NCI-H2107 (cell line): ENCODE data around the gene TFF2.
A peak's percentile ranks its signal among the peaks of the same experiment; 100 is the strongest.

Experiments used
- DNase-seq: peaks from one replicate; lab custom pipeline; 2025; lab: John Stamatoyannopoulos, UW

TFF2 gene

DNA sequence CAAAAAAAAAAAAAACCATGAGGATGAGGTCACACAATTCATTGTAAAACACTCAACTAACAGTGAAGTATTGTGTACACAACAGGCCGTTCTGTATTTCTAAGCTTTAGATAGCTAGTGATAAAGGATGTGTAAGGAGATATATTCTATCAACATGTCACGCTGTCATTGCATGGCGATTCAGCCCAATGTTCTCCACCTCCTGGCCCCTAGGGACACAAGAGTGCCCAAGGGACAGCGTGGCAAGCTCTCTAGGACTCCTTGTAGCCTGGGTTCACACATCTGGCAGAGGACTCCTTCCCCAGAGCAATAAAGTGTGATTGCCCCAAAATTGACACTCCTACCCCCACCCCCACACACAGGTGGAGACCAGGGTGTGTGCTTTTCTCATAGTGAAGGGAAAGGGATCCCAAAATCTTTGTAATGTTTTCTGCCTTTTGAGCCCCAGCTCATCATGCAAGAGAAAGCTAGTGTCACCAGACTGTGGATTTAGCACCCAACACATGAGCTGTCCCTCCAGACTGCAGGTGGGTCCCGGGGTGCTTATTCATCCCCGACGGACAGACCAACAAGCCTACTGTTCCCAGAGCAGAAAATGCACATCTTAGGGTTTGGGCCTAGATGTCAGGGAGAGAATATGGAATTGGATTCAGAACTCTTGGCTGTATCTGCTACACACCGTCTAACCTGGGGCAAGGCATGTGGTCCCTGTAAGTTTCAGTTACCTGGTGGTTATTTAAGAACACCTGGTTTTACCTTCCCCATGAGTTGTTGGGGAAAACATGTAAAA is 33.6 kb upstream of the TFF2 start:
- peak; percentile 49 for DNase-seq

DNA sequence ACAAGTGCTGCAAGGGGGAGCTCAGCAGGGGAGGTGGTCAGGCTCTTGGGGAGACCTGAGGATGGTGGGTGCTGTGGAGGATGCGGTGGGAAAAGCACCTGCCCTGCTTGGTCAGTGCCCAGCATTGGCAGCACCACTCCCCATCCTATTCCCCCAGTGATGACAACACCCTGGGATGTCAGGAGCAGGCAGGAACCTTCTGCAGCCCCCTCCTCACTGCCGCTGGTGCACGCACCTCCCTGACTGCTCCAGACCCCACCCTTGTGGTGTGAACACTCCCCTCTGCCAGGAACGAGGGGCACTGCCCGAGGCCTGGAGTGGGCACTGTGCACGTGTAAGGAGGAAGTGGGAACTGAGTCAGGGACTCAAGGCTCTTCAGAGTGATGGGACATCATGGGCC is 32.5 kb upstream of the TFF2 start:
- DNase-seq: no peak

DNA sequence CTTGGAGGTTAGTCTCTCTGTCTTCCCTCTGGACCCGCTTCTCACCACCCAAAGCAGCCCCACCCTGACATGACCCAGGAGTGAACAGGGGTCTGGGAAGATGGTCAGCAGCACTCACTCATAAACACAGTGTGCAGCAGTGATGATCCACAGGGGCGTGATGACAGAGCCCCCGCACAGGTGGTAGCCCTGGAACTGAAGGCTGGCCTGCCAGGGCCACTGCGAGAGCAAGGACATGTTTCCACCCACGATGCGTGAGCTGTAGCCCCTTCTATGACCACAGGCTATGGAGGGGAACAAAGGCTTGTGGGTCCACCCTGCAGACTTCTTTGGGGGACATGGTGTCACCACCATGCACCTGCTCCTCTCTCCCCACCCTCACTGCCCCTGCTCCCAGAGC is 32.1 kb upstream of the TFF2 start:
- DNase-seq: no peak

DNA sequence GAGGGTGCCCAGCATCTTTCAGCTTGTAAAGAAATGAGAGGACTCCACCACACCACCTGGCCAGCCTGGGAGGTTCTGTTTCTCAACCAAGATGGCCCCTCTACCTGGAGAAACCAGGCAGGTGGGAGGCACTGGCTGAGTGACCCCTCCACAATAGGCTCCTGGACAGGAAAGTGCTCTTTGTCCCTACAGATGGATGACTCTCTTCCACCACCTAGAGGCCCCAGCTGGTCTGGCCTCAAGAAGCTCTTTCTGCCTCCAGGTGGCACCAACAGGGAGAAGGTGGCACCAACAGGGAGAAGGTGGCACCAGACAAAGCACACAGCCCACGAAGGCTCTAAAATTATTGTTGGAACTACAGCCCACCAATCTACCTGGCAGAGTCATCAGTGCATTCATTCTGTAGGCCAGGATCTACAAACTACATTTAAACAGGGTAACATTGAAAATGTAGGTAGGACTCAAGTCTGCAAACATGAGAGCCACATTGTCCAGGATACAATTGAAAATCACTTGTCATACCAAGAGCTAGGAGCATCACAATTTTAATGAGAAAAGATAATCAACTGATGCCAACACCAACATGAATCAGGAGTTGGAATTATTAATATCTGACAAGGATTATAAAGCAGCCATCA is 30.7 kb upstream of the TFF2 start:
- DNase-seq: peak; percentile 50

DNA sequence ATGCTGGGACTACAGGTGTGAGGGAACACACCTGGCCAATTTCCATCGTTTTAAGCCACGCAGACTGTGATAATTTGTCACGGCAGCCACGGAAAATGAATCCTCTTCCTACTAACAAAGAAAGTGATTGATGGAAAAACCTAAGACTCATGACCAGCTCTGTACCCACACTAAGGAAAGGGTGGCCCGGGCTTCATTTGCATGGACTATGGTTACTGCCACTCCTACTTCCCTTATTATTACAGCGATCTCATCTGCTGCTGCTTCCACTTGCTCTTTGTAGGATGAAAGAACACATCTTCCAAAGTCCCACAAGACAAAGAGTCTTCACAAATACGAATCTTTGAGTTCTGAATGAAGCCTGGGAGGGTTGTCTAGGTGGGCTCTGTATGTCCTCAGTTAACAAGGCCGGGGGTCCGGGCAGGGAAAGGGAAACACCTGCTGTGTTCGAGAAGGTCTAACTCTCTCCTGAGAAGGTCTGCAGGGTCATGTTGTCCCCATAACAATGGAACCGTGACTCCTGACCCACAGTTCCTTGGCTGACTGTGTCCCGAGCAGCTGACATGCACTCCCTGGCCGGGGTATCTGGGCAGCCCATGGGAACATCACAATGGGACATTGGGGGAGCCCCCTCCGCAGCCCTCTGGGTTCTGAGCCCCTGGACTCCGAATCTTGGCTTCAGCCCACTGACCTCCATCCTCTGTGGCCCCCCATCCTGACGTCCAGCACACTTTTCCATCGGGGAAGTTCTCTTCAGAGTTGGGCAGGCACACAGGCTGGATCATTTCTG is 28.8 kb upstream of the TFF2 start:
- no peak for DNase-seq

DNA sequence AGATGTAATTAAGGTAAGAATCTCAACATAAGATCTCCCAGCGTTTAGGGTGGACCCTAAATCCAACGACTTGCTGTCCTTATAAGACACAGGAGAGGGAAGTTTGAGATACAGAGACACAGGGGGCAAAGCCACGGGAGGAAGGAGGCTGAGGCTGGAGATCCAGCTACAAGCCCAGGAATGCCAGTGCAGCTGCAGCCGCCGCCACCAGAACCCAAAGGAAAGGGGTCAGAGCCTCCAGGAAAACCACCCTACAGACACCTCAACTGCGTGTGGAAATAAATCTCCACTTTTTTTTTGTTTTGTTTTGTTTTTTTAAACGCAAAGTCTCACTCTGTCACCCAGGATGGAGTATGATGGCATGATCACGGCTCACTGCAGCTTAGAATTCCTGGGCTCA is 27.6 kb upstream of the TFF2 start:
- no peak for DNase-seq

DNA sequence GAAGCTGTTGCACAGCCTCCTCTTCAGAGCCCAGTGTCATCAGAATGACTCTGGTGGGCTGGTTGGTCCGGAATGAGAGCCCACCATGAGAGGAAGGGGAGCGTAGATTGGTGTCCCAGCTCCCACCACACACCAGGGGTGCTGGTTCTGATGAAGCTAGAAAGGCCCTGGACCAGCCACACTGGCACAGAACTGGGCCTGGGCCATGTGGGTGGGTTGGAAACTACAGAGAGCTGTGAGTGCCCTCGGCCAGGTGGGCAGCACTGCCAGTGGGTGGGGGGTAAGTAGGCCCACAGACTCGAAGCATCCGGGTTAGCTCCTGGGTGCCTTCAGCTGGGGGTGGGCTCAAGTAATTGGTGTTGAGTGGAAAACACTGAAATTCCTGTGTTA is 27.2 kb upstream of the TFF2 start:
- no peak for DNase-seq

DNA sequence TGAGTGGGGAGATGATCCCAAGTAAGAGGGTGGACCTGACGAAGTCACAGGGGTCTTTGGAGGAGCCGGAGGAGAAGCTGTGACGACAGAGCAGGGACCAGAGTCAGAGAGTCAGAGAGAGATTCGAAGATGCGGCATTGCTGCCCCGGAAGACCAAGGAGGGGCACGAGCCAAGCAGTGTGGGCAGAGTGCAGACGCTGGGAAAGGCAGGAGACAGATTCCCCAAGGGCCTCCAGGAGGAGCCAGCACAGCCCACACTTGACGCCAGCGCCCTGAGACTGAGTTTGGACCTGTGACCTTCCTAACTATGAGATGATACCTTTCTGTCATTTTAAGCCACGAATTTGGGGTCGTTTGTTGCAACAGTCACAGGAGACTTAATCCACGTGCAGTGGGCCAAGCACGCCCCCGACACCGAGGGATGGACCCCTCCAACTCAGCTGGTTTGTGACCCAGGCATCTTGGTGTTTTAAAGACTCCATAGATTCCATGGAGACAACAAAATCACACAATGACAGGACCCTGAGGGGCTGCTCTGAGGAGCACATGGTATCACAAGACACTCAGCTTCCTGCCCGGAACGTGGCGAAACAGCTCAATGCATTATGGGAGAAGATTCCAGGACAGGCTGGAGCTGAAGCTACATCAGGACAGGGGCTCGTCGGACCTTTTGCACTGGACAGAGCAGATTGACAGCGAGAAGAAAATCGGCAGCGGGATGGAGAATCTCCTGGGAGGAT is 26.6 kb upstream of the TFF2 start:
- DNase-seq: no peak

DNA sequence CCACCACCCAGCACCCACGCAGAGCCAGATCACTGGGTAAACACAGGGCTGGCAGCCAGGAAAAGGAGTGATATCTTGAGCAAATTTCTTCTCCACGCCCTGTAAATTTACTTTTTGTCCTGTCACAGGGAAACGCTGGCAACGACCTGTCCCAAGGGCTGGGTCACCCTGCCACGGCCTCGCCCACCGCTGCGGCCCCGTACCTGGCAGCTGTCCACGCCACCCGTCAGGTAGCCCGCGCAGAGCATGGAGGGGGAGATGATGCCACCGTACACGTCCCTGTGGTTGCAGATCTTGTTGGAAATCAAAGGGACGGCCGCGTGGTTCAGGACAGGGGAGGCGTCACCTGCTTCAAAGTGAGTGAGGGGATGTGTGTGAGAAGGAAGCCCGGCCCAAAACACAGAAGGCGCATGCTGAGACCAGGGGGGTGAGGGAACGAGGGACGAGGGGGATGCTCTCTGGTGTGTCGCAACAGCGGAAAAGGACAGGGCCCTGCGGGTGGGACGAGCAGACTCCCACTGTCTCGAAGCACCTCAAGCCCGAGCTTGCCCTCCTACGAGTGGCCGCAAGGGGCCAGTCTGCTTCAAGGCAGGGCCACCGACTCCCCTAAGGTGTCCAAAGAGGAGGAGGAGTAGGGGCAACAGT is 25.7 kb upstream of the TFF2 start:
- DNase-seq: no peak

DNA sequence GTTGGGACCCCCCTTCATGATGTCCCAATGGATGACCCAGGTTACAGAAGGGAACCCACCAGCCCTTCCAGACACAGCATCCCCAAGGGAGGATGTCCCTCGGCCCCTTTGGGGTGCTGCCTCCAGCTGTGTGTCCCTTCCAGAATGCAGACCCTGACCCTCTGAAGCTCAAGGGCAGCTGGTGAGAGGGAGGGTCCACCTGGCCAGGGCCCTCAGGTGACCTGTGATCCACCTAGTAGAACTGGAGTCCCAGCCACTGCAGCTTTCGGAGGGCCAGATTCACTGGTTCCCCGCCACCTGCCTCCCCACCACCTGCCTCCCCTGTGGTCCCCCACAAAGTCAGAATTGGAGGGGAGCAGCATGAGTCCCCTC is 25.2 kb upstream of the TFF2 start:
- no peak for DNase-seq

DNA sequence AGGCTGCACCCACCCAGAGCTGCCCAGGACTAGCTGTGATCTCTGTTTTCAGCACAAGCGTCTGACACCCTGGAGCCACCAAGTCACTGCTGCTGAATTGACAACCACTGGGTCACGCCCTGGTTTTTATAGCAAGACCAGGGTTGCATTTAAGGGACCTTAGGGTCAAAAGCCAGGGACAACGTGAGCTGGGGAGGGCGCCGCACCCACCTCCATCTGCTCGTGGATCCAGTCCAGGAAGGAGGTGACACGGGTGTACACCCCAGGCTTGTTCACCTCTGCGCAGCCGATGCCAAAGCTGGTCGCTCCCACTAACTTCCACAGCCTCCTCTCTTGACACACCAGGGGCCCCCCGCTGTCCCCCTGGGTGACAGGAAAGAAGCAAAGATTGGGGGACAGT is 24.7 kb upstream of the TFF2 start:
- DNase-seq: no peak

DNA sequence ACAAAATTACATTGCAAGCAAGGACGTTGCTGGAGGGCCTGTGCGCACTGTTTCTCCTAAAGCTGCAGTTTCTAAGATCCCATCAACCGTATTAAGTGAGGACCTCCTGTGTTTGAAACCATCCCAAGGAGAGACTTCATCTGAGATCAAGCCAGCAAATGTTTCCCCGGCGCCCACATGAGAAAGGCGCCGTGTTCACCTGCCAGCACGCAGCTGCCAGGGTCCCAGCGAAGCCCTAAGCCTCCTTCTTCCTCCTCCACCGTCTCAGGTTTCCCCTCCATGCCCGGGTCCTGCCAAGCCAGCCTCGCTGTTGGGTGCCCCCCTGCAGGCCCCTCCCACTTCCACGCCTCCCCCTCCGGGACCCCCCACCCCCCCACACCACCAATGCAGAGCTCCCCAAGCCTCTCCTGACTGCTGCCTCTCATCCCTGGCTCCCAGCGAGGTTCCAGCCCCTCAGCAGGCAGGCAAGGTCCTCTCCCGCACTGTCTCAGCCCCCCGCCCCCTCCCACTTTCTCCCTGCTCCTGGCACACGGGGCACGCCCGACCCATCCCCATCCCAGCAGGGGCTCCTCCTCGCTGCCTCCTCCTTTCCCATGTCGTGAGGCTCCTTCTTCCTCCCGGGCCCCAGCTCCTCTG is 24.2 kb upstream of the TFF2 start:
- DNase-seq: peak; percentile 43

DNA sequence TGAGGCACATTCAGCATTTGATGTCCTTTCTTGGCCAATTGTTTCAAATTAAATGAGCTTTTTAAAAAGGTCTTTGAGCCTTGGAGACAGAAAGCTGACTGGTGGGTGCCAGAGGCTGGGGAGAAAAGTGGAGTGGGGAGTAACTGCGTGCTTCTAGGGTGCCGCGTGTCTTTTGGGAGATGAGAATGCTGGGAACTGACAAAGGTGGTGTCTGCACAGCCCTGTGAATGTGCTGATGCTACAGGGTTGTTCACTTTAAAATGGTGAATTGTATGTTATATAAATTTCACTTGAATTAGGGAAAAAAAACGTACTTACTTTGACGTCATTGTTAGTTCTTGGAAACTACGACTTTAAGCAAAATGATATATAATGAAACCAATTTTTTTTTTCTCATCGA is 23.7 kb upstream of the TFF2 start:
- DNase-seq: no peak

DNA sequence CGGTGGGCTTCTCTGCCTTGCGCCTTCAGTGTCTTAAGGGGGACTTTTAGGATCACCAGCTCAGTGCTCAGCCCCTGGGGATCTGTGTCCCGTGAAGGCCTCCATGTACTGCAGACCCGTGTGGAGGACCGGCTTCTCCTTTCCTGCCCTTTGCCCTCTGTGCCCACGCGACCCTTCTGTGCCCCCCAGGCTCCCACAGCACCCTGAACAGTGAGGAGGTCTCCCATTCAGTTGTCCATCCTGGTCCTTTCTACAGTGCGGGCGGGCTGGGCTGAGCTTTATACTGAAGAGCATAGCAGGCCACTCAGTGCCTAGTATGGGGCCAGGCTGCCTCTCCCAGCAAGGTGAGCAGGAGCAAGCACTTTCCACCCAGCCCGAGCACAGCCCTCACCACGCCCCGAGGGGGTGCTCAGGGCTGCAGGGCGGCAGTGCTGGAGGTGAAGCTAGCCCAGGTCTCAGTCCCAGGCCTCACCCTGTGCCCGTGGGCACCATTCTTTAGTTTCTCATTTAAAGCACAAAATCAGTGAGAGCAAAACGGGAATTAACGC is 23.2 kb upstream of the TFF2 start:
- no peak for DNase-seq

DNA sequence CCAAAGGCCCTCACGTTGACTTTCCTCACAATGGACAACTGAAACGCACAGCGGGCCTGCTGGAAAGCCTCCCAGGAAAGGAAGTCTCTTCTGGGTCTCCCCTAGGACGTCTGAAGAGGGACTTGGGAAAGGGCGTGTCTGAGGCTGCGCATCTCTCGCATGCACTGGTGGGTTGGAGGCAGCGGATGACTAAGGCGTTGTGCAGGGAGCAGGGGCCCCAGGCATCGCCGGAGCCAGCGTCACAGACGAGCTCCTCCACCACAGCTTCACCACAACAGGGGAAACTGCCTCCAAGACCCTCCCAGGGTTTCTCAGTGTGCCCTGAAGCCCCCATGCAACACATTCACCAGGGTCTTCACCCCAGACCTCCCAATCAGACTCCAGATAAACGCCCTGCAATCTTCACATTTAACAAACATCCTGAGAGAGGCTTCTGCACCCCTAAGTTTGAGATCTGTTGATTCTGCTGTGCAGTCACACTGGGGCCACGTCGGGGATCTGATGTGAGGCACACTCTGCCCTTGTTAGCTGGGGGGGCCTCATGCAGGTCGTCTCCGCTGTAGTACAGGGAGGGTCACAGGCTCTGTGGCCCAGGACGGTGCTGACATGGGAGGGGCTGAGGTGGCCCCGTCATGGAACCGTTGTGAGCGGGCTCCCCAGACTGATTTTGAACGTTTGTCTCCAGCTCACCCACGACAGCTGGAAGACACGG is 22.6 kb upstream of the TFF2 start:
- no peak for DNase-seq

DNA sequence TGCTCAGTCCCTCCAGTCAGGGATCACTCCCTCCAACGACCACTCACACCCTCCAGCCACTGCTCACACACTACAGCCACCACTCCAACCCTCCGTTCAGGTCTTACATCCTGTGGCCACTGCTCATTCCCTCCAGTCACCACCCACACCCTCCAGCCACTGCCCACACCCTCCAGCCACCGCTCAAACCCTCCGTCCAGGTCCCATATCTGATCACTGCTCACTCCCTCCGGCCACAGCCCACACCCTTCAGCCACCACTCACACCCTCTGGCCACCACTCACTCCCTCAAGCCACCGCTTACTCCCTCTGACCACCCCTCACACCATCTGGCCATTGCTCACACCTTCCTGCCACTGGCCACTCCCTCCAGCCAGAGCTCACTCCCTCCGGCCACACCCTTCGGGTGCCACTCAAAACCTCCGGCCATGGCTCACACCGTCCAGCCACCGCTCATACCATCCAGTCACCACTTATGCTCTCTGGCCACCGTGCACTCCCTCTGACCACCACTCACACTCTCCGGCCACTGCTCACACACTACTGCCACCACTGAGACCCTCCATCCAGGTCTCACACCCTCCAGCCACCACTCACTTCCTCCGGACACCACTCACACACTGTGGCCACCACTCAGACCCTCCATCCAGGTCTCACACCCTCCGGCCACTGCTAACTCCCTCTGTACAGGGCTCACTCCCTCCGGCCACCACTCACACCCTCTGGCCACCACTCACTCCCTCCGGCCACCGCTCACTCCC is 20.3 kb upstream of the TFF2 start:
- no peak for DNase-seq

DNA sequence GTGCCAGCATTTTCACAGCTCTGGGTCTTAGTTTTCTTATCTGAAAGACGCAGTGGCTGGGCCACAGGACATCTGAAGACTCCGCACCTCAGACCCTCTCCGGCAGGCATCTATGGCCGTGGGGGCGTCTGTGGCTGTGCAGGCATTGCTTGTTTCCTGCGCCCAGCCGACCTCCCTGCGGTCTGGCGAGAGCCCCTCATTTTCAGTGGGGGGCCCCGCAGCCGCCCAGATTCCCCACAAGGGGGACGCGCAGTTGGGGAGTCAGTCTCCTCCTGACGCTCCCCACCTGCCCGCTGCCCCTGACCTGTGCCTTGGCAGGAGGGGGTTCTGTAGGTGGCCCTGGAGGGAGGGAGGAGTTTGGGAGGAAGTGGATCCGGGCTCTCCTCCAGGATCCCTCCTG is 19.0 kb upstream of the TFF2 start:
- no peak for DNase-seq

DNA sequence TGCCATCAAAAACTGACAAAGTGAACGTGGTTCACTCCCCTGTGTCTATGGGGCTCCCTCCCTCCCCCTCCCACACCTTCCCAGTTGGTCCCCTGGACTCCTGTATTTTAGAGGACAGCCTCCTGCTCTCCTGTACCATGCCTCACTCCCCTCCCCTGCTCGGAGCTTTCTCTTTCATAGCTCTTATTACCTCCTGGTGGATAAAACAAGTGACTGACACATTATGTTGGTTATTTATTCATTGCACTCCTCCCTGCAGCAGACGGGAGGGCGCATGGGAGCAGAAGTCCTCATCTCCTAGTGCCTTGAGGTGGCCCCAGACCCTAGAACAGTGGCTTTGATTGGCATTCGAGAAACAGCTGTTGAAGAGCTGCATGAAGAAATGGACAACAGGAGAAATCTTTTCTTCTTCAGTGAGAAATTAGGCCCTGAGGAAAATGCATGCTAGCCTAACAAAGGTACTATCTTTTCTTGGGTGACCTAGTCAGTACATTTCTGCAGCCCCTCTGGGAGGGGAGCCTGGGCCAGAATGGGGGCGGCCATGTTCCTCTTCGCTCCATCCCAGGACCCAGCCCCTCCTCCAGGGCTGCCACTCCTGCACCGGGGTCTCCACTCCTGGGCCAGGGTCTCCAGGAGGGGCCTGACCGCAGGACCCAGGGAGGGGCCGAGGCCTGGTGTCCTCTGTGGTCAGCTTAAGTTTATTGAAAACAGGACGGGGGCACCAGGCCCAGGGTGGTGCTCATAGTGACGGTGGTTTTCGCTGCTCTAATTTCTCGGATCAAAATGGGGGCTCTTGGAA is 16.8 kb upstream of the TFF2 start:
- DNase-seq: no peak
